HepG2 (cell line): ENCODE results near the gene MXD1. TPM values are rescaled to one million over a fixed set of nuclear protein-coding genes. Genes with fewer than 3 reads are reported as not detected.

Source experiments
- AGO1 ChIP-seq: fragments of 200-400 bp; formaldehyde crosslinking; IDR thresholded peaks from 2 replicates; pipeline ENCODE4 v1.6.1; 2017; ENCODE audit warnings: mild to moderate bottlenecking, low read depth, low read length, moderate library complexity; ENCODE audit not compliant: poor library complexity, severe bottlenecking
- FIP1L1 ChIP-seq: fragments of 200-400 bp; formaldehyde crosslinking; IDR thresholded peaks from 2 replicates; pipeline ENCODE4 v1.6.1; 2018; ENCODE audit warnings: low read depth, mild to moderate bottlenecking, low read length, moderate library complexity, borderline replicate concordance; ENCODE audit not compliant: insufficient read depth
- FOXO1 ChIP-seq: sonication (generic); formaldehyde crosslinking; IDR thresholded peaks from 2 replicates; pipeline ENCODE4 v1.4.0; 2020; ENCODE audit warnings: missing genetic modification reagents
- HNF1A ChIP-seq, 2 experiments: sonication (generic) in 1 of 2; formaldehyde crosslinking in 1 of 2; IDR thresholded peaks; 2 replicates each; pipeline versions ENCODE4 v1.4.0 to v1.6.1; 2016 to 2020; ENCODE audit warnings: borderline replicate concordance in 1 of 2, low read depth in 1 of 2, mild to moderate bottlenecking in 1 of 2, missing genetic modification reagents in 1 of 2
- JARID2 ChIP-seq: sonication (generic); formaldehyde crosslinking; IDR thresholded peaks from 2 replicates; pipeline ENCODE4 v1.8.1; 2023; ENCODE audit warnings: missing genetic modification reagents, inconsistent platforms; ENCODE audit not compliant: insufficient replicate concordance
- KMT2B ChIP-seq: IDR thresholded peaks from 2 replicates; pipeline ENCODE4 v1.6.1; 2016; ENCODE audit warnings: missing genetic modification reagents, missing compliant biosample characterization
- MED8 ChIP-seq: sonication (generic); formaldehyde crosslinking; IDR thresholded peaks from 2 replicates; pipeline ENCODE4 v1.8.1; 2023; ENCODE audit warnings: mild to moderate bottlenecking, missing genetic modification reagents; ENCODE audit not compliant: insufficient replicate concordance
- MZF1 ChIP-seq: sonication (generic); formaldehyde crosslinking; IDR thresholded peaks from 2 replicates; pipeline ENCODE4 v1.8.1; 2023; ENCODE audit warnings: mild to moderate bottlenecking, missing genetic modification reagents, borderline replicate concordance
- RORA ChIP-seq: sonication (generic); formaldehyde crosslinking; IDR thresholded peaks from 2 replicates; pipeline ENCODE4 v1.5.0; 2020; ENCODE audit warnings: mild to moderate bottlenecking, missing genetic modification reagents, moderate library complexity
- STAT6 ChIP-seq: sonication (generic); formaldehyde crosslinking; IDR thresholded peaks from 2 replicates; pipeline ENCODE4 v1.4.0; 2020; ENCODE audit warnings: missing genetic modification reagents, mild to moderate bottlenecking, borderline replicate concordance
- TEF ChIP-seq: sonication (generic); formaldehyde crosslinking; IDR thresholded peaks from 2 replicates; pipeline ENCODE4 v1.5.0; 2020; ENCODE audit warnings: missing genetic modification reagents
- ZNF124 ChIP-seq: sonication (generic); formaldehyde crosslinking; IDR thresholded peaks from 2 replicates; pipeline ENCODE4 v1.4.0; 2020; ENCODE audit warnings: missing genetic modification reagents
- ZNF569 ChIP-seq: sonication (generic); formaldehyde crosslinking; IDR thresholded peaks from 2 replicates; pipeline ENCODE4 v1.5.0; 2020; ENCODE audit warnings: mild to moderate bottlenecking, missing genetic modification reagents, moderate library complexity, borderline replicate concordance
- ZNF609 ChIP-seq: sonication (generic); formaldehyde crosslinking; IDR thresholded peaks from 2 replicates; pipeline ENCODE4 v1.4.0; 2020; ENCODE audit warnings: mild to moderate bottlenecking, missing genetic modification reagents, borderline replicate concordance
- polyA plus RNA-seq, 8 experiments: library from polyadenylated mRNA; depleted of rRNA in 3 of 8; stranded (reverse) in 7 of 8; unstranded in 1 of 8; fragments of >200 nt; fragmentation: Illumina TruSeq in 4 of 8; extraction: Trizol in 4 of 8; gene quantifications; 2 replicates each; pipeline versions ENCODE4 v1.2.1 to v1.2.3, GENCODE V29; 2011 to 2016; ENCODE audit warnings: low read depth in 4 of 8, missing spikeins in 1 of 8, mixed read lengths in 1 of 8; ENCODE audit not compliant: insufficient read depth in 1 of 8
- total RNA-seq, 5 experiments: library from RNA; depleted of rRNA; stranded (reverse); fragments of >200 nt; fragmentation: Illumina TruSeq; extraction: Trizol; gene quantifications; 2 replicates each; pipeline ENCODE4 v1.2.3, GENCODE V29; 2016; ENCODE audit warnings: low read depth in 1 of 5

MXD1 gene
- total and polyA plus RNA-seq, 2 of the 13 experiments (the other 11 are each of a cell fraction or from before 2014, with no cell fraction given) = 6.4 to 14.9 TPM

GRCh38 chr2:69893684-69894551 is 21.0 kb upstream of the MXD1 start, which contains the start of gene SNRNP27 (continued):
- TF ChIP-seq STAT6 (CRISPR knock-in tag) (no peak), MZF1 (CRISPR knock-in tag) (no peak), ZNF609 (CRISPR knock-in tag) (no peak), ZNF569 (no peak), FIP1L1 (no peak), FOXO1 (CRISPR knock-in tag) (peak; percentile 85), KMT2B (CRISPR knock-in tag) (peak; percentile 98), RORA (CRISPR knock-in tag) (no peak; the same call in 1 of the 2 replicates), MED8 (no peak), TEF (CRISPR knock-in tag) (peak; percentile 90), JARID2 (CRISPR knock-in tag) (peak; percentile 92), HNF1A (IDR thresholded peaks at IDR 0.05; ENCODE audit: low read depth) (no peak), HNF1A (CRISPR knock-in tag; IDR thresholded peaks at IDR 0.05; ENCODE audit: borderline replicate concordance) (no peak), ZNF124 (CRISPR knock-in tag) (peak; percentile 94; the same call in 1 of the 2 replicates), AGO1 (no peak)
